ENCODE results near the gene GLO1.

The GLO1 gene

DNA sequence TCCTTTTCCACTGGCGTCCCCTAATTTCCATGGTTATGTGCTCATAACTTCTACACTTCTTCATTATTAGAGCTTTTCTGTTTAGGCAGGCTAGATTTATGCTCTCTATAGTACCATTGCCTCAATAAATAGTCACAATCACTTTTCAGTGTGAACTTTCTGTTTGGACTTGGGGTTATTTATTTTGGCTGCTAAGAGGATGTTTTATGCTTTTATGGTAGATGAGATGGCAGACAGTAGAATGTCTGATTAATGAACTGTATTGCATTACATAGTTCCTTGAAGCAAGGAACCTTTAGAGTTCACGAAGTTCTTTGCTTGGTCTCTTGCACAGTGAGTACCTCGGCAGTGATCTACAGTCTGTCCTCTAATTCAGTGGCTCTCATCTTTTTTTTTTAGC, 19.1 kb upstream of the GLO1 start:
- CTCF ChIA-PET = interaction anchor here (0.5 to 1.1 kb wide), 2 partner anchors 9 to 79 kb away, joined by 3 read pairs; no protein-coding TSS in a partner anchor
- TF ChIP-seq, protein P1, sequence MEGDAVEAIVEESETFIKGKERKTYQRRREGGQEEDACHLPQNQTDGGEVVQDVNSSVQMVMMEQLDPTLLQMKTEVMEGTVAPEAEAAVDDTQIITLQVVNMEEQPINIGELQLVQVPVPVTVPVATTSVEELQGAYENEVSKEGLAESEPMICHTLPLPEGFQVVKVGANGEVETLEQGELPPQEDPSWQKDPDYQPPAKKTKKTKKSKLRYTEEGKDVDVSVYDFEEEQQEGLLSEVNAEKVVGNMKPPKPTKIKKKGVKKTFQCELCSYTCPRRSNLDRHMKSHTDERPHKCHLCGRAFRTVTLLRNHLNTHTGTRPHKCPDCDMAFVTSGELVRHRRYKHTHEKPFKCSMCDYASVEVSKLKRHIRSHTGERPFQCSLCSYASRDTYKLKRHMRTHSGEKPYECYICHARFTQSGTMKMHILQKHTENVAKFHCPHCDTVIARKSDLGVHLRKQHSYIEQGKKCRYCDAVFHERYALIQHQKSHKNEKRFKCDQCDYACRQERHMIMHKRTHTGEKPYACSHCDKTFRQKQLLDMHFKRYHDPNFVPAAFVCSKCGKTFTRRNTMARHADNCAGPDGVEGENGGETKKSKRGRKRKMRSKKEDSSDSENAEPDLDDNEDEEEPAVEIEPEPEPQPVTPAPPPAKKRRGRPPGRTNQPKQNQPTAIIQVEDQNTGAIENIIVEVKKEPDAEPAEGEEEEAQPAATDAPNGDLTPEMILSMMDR (conservative IDR thresholded peaks at IDR 0.05; ENCODE audit: low read depth) = no peak
- no peak for DNase-seq (ENCODE audit: low spot score)
- POLR2A ChIA-PET (ENCODE audit: low non-redundant PET) = interaction anchor here (0.6 kb wide), 1 partner anchor 224 kb away, joined by 3 read pairs; no protein-coding TSS in a partner anchor
- no peak overlapping the region for H3K27ac ChIP-seq

DNA sequence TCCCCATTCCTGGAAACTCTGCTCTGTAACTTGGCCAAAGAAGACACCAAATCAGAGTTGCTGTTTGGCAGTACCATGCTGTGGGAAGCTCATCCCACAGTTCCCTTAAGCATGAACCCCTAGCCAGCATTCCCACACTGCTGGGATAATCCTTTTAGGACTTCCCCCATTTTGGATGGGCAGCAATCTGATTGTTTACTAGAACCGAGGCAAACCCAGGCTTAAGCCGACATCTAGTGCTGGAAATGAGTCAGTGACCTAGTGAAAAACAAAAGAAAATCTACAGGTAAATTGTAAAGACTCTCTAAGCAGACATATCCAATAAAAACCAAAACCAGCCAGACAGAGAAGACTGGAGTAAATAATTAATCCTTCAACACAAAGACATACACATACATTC, 17.4 kb upstream of the GLO1 start:
- no peak overlapping the region for H3K27ac ChIP-seq
- DNase-seq (ENCODE audit: low spot score) = no peak
- POLR2A ChIA-PET (ENCODE audit: low non-redundant PET) = no interaction called here
- CTCF ChIA-PET = interaction anchor here (0.7 kb wide), 1 partner anchor 54 kb away, joined by 4 read pairs; no protein-coding TSS in a partner anchor
- TF ChIP-seq, protein P1 (conservative IDR thresholded peaks at IDR 0.05; ENCODE audit: low read depth) = no peak

GRCh38 chr6:38719358-38719757, 16.4 kb upstream of the GLO1 start:
- ChIA-PET CTCF (no interaction called here), POLR2A (ENCODE audit: low non-redundant PET) (no interaction called here)
- H3K27ac ChIP-seq = no peak overlapping the region
- TF ChIP-seq, protein P1 (conservative IDR thresholded peaks at IDR 0.05; ENCODE audit: low read depth) = no peak
- DNase-seq (ENCODE audit: low spot score) = no peak

DNA sequence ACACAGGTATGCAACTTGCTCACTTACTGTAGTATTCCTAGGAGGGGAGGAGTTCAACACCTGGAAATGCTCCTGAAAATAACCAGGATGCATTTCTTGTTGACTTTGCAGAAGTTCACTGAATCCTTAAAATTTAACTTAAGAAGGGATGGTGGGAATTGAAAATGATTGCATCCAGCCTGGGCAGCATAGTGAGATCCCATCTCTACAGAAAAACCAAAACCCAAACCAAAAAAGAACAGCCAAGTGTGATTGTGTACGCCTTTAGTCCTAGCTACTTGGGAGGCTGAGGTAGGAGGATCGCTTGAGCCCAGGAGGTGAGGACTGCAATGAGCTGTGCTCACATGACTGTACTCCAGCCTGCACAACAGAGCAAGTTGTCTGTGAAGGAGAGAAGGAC, 13.9 kb upstream of the GLO1 start:
- TF ChIP-seq, protein P1 (conservative IDR thresholded peaks at IDR 0.05; ENCODE audit: low read depth) = no peak
- ChIA-PET POLR2A (ENCODE audit: low non-redundant PET) (no interaction called here), CTCF (no interaction called here)
- no peak for DNase-seq (ENCODE audit: low spot score)
- no peak overlapping the region for H3K27ac ChIP-seq

DNA sequence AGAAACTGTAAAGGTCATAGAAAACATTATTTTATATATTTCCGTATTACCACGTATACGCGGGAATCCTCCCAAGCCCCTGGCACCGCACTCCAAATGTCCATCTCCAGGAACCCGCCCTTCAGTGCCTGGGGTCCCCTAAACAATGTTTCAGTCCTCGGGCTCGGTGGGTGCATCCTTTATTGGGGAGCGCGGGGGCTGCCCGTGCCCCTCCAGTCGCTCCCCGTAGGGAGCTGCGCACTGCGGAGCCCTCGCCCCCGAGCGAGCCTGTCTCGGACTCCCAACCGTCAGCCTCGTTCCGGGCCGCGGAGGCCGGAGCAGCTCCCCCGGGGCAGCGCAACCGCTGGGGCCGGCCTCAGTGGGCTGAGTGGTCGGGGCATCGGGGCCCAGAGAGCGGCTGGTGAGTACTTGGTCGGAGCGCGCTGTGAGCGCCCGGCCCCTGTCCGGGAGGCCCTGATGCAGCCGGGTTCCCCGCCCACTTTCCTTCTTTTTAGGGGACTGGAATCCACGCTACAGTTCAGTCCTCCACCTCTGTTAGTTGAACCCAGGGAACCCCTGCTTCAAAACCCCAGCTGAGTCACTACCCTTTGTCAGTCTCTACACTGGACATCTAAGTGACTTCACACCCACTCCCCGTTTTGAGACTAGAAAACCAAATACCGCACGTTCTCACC, 12.2 kb upstream of the GLO1 start, which contains the start of gene DNAH8:
DNAH8 (plus strand) TSS at position 296 of the 674 bp plus-strand sequence. CDS start 7,499 bp downstream, outside the sequence.
- no peak within 1 kb of the TSS for H3K27ac ChIP-seq
- DNase-seq (ENCODE audit: low spot score) = no peak
- TF ChIP-seq, protein P1 (conservative IDR thresholded peaks at IDR 0.05; ENCODE audit: low read depth) = no peak
- ChIA-PET CTCF (interaction anchor here (1.0 kb wide), 1 partner anchor 219 kb away, joined by 3 read pairs; no protein-coding TSS in a partner anchor), POLR2A (ENCODE audit: low non-redundant PET) (no interaction called here)

DNA sequence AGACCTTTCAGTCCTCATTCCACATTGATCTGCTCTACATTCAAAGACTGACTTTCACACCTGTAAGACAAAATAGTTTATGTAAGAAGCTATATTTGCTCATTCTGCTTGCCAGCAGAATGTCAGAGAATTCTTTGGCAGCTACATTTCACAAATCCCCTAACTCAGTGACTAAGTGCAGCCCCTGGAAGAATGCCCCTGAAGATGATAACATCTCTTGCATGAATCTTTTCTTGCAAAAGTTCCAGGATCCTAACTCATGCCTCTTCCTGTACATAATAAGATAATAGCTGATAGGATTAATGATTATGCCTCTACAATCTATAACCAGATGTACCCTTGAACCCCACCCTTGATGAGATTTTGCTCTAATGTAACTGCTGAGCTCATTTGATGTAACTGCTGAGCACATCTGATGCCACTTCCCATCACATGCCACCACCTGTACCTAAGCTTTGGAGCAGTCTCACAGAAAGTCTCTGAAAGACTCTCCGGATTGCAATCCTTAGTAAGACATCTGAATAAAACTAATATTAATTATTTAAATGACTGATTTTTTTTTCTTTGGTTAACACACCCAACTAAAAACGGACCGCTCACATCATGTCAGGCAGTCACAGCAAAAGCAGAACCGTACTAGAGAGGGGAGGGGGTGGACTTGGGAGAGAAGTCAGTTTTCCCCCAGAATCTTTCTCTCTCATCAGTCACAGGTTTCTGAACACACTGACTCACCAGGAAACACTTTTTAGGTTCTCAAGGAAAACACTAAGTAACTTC, 11.5 kb upstream of the GLO1 start:
- no peak overlapping the region for H3K27ac ChIP-seq
- ChIA-PET POLR2A (ENCODE audit: low non-redundant PET) (no interaction called here), CTCF (interaction anchor here (0.6 to 1.0 kb wide), 4 partner anchors 75 to 1163 kb away, joined by 3 to 5 read pairs (median 3); no protein-coding TSS in a partner anchor)
- DNase-seq (ENCODE audit: low spot score) = no peak
- TF ChIP-seq, protein P1 (conservative IDR thresholded peaks at IDR 0.05; ENCODE audit: low read depth) = no peak
